SHP77 (cell line): ENCODE measurements around the gene USP24.
"Not testable (repeated sequence)": the region's sequence is repeated elsewhere in the genome, so short reads cannot be mapped to it uniquely, and the experiment has no call there.

ENCODE experiments used
- DNase-seq, 2 experiments: peaks; one replicate each; lab custom pipeline; 2025; lab: John Stamatoyannopoulos, UW

The USP24 gene

GRCh38 chr1:55039342-55040082 lies 175.7 kb downstream of the USP24 start, which contains the start of gene PCSK9:
Gene PCSK9 (plus strand): TSS chr1:55039548. CDS start chr1:55039838, 290 bp downstream.
- no peak for DNase-seq

DNA sequence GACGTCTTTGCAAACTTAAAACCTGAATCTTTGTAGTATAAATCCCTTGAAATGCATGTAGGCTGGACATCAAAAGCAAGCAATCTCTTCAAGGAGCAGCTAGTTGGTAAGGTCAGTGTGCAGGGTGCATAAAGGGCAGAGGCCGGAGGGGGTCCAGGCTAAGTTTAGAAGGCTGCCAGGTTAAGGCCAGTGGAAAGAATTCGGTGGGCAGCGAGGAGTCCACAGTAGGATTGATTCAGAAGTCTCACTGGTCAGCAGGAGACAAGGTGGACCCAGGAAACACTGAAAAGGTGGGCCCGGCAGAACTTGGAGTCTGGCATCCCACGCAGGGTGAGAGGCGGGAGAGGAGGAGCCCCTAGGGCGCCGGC lies 176.2 kb downstream of the USP24 start:
- DNase-seq, result no peak

GRCh38 chr1:55038552-55038838 lies 176.7 kb downstream of the USP24 start:
- no peak for DNase-seq

DNA sequence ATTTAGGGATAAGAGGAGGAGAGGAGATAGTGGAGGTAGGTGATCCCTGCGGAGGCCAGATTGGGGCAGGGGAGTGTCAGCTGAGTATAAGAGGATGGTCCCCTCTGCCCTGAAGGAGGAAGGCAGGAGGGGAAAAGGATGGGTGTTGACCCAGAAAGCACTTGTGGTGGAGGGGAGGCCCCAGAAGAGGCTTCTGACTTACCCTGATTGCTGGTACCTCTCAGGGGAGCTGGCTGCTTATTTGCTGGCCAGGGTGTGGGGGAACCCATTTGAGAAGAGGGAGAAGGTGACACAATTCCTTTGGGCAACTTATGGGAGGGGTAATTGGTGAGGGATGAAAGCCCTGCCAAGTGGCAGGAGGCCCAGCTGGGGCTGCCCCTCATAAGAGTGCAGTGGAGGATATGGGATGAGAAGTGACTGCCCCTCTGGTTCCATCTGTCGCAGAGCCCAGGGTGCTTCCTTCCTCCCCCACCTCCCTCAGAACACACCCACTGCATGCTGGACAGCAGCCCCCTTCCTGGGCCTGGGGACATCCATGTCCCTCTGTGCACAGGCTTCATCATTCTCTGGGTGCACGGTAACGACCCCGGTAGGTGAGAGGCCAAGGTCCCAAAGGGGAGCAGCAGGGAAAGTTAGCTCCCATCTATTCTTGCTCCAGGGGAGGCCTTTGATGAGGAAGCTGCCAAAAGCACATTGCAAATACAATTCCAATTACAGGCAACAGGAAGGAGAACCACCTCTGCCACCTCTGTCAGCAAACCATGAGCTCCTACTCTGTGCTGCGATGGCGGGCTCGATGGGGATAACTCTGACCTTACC lies 177.2 kb downstream of the USP24 start:
- DNase-seq, result no peak

DNA sequence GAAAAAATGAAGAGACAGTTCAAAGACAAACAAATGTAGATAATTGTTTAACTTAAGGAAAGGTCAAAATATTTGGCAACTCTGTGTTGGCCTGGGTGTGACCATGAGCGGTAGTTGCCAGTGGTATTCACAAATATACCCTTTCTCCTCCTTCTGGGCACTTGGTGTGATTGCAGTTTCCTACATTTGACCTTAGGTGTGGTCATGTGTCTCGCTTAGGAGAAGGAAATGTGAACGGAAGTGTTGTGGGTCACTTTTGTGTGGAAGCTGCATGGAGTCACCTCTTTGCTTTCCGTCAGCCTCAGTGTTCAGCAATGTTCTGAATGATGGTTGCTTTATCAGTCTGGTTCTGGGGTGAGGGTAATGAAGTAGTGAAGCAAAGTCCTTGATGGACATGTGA lies 179.3 kb downstream of the USP24 start:
- DNase-seq, result no peak

GRCh38 chr1:55034476-55035133 lies 180.6 kb downstream of the USP24 start:
- DNase-seq, result no peak

GRCh38 chr1:55033265-55033614 lies 181.9 kb downstream of the USP24 start:
- no peak for DNase-seq

GRCh38 chr1:55031098-55031497 lies 184.1 kb downstream of the USP24 start:
- DNase-seq, result not testable (repeated sequence)

DNA sequence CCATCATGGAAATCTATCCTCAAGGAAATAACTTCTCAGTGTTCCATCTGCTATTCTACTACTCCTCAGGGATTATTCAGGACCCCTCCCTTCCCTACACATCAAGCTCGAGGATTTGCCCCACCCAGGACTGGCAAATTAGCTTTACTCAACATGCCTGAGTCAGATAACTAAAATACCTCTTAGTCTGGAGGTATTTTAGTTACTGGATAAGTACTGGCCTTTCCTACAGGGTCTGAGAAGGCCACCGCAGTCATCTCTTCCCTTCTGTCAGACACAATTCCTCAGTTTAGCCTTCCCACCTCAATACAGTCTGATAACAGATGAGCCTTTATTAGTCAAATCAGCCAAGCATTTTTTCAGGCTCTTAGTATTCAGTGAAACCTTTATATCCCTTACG lies 188.5 kb downstream of the USP24 start:
- not testable (repeated sequence) for DNase-seq

GRCh38 chr1:55024163-55024562 lies 191.0 kb downstream of the USP24 start:
- not testable (repeated sequence) for DNase-seq

- peak; percentile 95 to 96 for DNase-seq
Measured at GRCh38 chr1:55021942-55022546, 193.1 kb downstream of the USP24 start.

DNA sequence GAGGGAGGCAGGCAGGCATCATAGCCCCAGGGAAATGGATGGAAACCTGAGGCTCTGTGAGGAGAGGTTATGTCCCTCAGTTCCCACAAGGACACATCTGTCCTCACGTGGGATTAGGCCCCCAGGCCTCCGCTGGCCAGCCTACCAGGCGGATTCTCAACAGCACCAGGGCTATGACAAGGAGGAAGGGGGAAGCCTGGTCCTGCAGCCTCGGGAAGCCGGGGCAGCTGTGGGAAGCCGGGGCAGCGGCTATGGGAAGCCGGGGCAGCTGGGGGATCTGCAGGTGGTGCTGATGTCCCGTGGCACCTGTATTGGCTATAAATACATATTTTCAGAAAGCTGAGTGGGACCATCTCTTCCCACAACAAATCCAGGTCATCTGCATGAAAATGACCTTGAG lies 196.8 kb downstream of the USP24 start:
- DNase-seq, result peak in 1 of 2 experiments; percentile 18
